GM23338 (cell line): ENCODE results near the gene CEBPG. TPM values are rescaled to one million over a fixed set of nuclear protein-coding genes. Genes with fewer than 3 reads are reported as not detected.

ENCODE experiments used
- ATAC-seq: fragments of 200-7000 bp; cut with Tn5 transposase; 3 replicates; pipeline ENCODE4 v1.9.1; 2020
- DNase-seq: peaks from one replicate; pipeline ENCODE4 v3.0.0-alpha.2; 2015; ENCODE audit warnings: low spot score
- H2AFZ ChIP-seq: fragments of 200-600 bp; sonication (generic); 2 replicates; pipeline ENCODE4 v1.8.0; 2016; ENCODE audit warnings: antibody characterized with exemption, mild to moderate bottlenecking, moderate library complexity
- H3F3A ChIP-seq: fragments of 200-600 bp; sonication (generic); replicated peaks from 2 replicates; pipeline ENCODE4 v1.8.0; 2017; ENCODE audit warnings: antibody characterized with exemption, mixed run types, low read depth
- H3K27ac ChIP-seq: fragments of 200-600 bp; sonication (generic); 2 replicates; pipeline ENCODE4 v1.6.1; 2016; ENCODE audit warnings: low read depth
- H3K27me3 ChIP-seq: fragments of 200-600 bp; sonication (generic); 2 replicates; pipeline ENCODE4 v1.8.0; 2016; ENCODE audit warnings: mild to moderate bottlenecking, mixed run types, moderate library complexity; ENCODE audit not compliant: insufficient read depth
- H3K36me3 ChIP-seq: fragments of 200-600 bp; sonication (generic); 2 replicates; pipeline ENCODE4 v1.8.0; 2016; ENCODE audit warnings: mild to moderate bottlenecking; ENCODE audit not compliant: insufficient read depth
- H3K4me1 ChIP-seq: fragments of 200-600 bp; sonication (generic); 2 replicates; pipeline ENCODE4 v1.8.0; 2016; ENCODE audit warnings: mild to moderate bottlenecking, moderate library complexity; ENCODE audit not compliant: insufficient read depth
- H3K4me2 ChIP-seq: fragments of 200-600 bp; sonication (generic); 2 replicates; pipeline ENCODE4 v1.7.1; 2017; ENCODE audit warnings: mixed run types
- H3K4me3 ChIP-seq: fragments of 200-600 bp; sonication (generic); 2 replicates; pipeline ENCODE4 v1.6.1; 2016; ENCODE audit warnings: mixed run types
- H3K79me2 ChIP-seq: fragments of 200-600 bp; sonication (generic); replicated peaks from 2 replicates; pipeline ENCODE4 v1.8.0; 2017; ENCODE audit warnings: mild to moderate bottlenecking; ENCODE audit not compliant: insufficient read depth
- H3K9me2 ChIP-seq: fragments of 200-600 bp; sonication (generic); 2 replicates; pipeline ENCODE4 v1.8.0; 2017; ENCODE audit not compliant: insufficient read depth
- H4K20me1 ChIP-seq: fragments of 200-600 bp; sonication (generic); replicated peaks from 2 replicates; pipeline ENCODE4 v1.8.0; 2017; ENCODE audit warnings: mild to moderate bottlenecking; ENCODE audit not compliant: insufficient read depth
- H3K27ac Mint-ChIP-seq: 2 replicates; pipeline ENCODE4 v1.8.0; 2020; ENCODE audit warnings: inconsistent platforms, mild to moderate bottlenecking, moderate library complexity, mixed read lengths
- H3K27me3 Mint-ChIP-seq: 3 replicates; pipeline ENCODE4 v1.8.0; 2022; ENCODE audit warnings: low read depth, mild to moderate bottlenecking, moderate library complexity, mixed read lengths, inconsistent platforms; ENCODE audit not compliant: insufficient read depth, poor library complexity
- H3K36me3 Mint-ChIP-seq: 3 replicates; pipeline ENCODE4 v1.8.0; 2021; ENCODE audit warnings: low read depth, mild to moderate bottlenecking, inconsistent platforms, moderate library complexity, mixed read lengths
- H3K4me1 Mint-ChIP-seq: 3 replicates; pipeline ENCODE4 v1.8.0; 2020; ENCODE audit warnings: mild to moderate bottlenecking, inconsistent platforms, mixed read lengths
- H3K4me3 Mint-ChIP-seq: 3 replicates; pipeline ENCODE4 v1.8.0; 2021; ENCODE audit warnings: moderate library complexity, mild to moderate bottlenecking, inconsistent platforms, mixed read lengths
- H3K9me3 Mint-ChIP-seq: 3 replicates; pipeline ENCODE4 v1.8.0; 2020; ENCODE audit warnings: moderate library complexity, mild to moderate bottlenecking, inconsistent platforms, mixed read lengths
- CREB1 ChIP-seq: fragments of 250-450 bp; sonication (Bioruptor Pico); IDR thresholded peaks from 2 replicates; pipeline ENCODE4 v1.5.0; 2020; ENCODE audit warnings: low read depth, mild to moderate bottlenecking, moderate library complexity
- CTCF ChIP-seq, 2 experiments: fragments of 200-600 bp in 1 of 2; sonication (generic) in 1 of 2; conservative IDR thresholded peaks; 2 replicates each; pipeline versions ENCODE4 v1.5.1 to v1.6.1; 2016 to 2017; ENCODE audit warnings: antibody characterized with exemption in 2 of 2, low read depth in 2 of 2, mild to moderate bottlenecking in 2 of 2, moderate library complexity in 1 of 2
- ETS1 ChIP-seq: IDR thresholded peaks from 2 replicates; pipeline ENCODE4 v1.6.1; 2016; ENCODE audit warnings: antibody characterized with exemption
- EZH2 ChIP-seq: fragments of 200-600 bp; sonication (generic); IDR thresholded peaks from one replicate; pipeline ENCODE4 v1.8.0; 2017; ENCODE audit warnings: antibody characterized with exemption, mild to moderate bottlenecking, low read depth; ENCODE audit not compliant: unreplicated experiment
- JUNB ChIP-seq: IDR thresholded peaks from one replicate; pipeline ENCODE4 v1.6.1; 2016; ENCODE audit warnings: antibody characterized with exemption; ENCODE audit not compliant: unreplicated experiment
- NANOG ChIP-seq: IDR thresholded peaks from 2 replicates; pipeline ENCODE4 v1.6.1; 2016; ENCODE audit warnings: antibody characterized with exemption, borderline replicate concordance
- STAT1 ChIP-seq: IDR thresholded peaks from one replicate; pipeline ENCODE4 v1.6.1; 2016; ENCODE audit warnings: antibody characterized with exemption; ENCODE audit not compliant: unreplicated experiment
- ZNF114 ChIP-seq: fragments of 250-450 bp; sonication (Bioruptor Pico); IDR thresholded peaks from 2 replicates; pipeline ENCODE4 v1.5.0; 2020; ENCODE audit warnings: mild to moderate bottlenecking, moderate library complexity
- polyA plus RNA-seq: library from polyadenylated mRNA; unstranded; fragments of >200 nt; fragmentation: Nextera tagmentation; extraction: Ambion mirVana; gene quantifications from 2 replicates; pipeline ENCODE4 v1.2.1, GENCODE V29; 2016
- total RNA-seq: library from RNA; depleted of rRNA; stranded (reverse); fragments of >200 nt; shearing (Covaris generic); gene quantifications from 2 replicates; pipeline ENCODE4 v1.2.3, GENCODE V29; 2014
- TF ChIP-seq, protein P1 (sequence below): fragments of 250-450 bp; sonication (Bioruptor Pico); IDR thresholded peaks from 2 replicates; pipeline ENCODE4 v1.5.0; 2020; ENCODE audit warnings: mild to moderate bottlenecking, moderate library complexity
- TF ChIP-seq, protein P2 (sequence below): IDR thresholded peaks from one replicate; pipeline ENCODE4 v1.6.1; 2018; ENCODE audit warnings: antibody characterized with exemption; ENCODE audit not compliant: unreplicated experiment

The CEBPG gene
- total and polyA plus RNA-seq, 2 experiments from 2014 or later = 25.9 to 50.2 TPM

GRCh38 chr19:33346665-33347064 lies 26.8 kb upstream of the CEBPG start:
- Mint-ChIP-seq H3K27ac (no peak overlapping the region), H3K27me3 (peaks cover 3% of the 10 kb centered on the region), H3K4me3 (no peak overlapping the region), H3K4me1 (peaks cover 5% of the 10 kb centered on the region), H3K36me3 (no peaks in the 10 kb centered on the region), H3K9me3 (no peaks in the 10 kb centered on the region)
- no peaks in the 10 kb centered on the region for H3K9me2 ChIP-seq
- no peak overlapping the region for H3K27ac ChIP-seq
- no peaks in the 10 kb centered on the region for H3K36me3 ChIP-seq
- no peak overlapping the region for H3K4me3 ChIP-seq
- no peak for ATAC-seq
- H2AFZ ChIP-seq = no peak overlapping the region
- TF ChIP-seq ZNF114 (CRISPR knock-in tag) (no peak), CTCF (conservative IDR thresholded peaks at IDR 0.05; ENCODE audit: low read depth in 2 of 2) (no peak), ETS1 (no peak), STAT1 (no peak), JUNB (no peak), EZH2 (no peak), CREB1 (CRISPR knock-in tag) (no peak), NANOG (no peak)
- TF ChIP-seq, protein P1, sequence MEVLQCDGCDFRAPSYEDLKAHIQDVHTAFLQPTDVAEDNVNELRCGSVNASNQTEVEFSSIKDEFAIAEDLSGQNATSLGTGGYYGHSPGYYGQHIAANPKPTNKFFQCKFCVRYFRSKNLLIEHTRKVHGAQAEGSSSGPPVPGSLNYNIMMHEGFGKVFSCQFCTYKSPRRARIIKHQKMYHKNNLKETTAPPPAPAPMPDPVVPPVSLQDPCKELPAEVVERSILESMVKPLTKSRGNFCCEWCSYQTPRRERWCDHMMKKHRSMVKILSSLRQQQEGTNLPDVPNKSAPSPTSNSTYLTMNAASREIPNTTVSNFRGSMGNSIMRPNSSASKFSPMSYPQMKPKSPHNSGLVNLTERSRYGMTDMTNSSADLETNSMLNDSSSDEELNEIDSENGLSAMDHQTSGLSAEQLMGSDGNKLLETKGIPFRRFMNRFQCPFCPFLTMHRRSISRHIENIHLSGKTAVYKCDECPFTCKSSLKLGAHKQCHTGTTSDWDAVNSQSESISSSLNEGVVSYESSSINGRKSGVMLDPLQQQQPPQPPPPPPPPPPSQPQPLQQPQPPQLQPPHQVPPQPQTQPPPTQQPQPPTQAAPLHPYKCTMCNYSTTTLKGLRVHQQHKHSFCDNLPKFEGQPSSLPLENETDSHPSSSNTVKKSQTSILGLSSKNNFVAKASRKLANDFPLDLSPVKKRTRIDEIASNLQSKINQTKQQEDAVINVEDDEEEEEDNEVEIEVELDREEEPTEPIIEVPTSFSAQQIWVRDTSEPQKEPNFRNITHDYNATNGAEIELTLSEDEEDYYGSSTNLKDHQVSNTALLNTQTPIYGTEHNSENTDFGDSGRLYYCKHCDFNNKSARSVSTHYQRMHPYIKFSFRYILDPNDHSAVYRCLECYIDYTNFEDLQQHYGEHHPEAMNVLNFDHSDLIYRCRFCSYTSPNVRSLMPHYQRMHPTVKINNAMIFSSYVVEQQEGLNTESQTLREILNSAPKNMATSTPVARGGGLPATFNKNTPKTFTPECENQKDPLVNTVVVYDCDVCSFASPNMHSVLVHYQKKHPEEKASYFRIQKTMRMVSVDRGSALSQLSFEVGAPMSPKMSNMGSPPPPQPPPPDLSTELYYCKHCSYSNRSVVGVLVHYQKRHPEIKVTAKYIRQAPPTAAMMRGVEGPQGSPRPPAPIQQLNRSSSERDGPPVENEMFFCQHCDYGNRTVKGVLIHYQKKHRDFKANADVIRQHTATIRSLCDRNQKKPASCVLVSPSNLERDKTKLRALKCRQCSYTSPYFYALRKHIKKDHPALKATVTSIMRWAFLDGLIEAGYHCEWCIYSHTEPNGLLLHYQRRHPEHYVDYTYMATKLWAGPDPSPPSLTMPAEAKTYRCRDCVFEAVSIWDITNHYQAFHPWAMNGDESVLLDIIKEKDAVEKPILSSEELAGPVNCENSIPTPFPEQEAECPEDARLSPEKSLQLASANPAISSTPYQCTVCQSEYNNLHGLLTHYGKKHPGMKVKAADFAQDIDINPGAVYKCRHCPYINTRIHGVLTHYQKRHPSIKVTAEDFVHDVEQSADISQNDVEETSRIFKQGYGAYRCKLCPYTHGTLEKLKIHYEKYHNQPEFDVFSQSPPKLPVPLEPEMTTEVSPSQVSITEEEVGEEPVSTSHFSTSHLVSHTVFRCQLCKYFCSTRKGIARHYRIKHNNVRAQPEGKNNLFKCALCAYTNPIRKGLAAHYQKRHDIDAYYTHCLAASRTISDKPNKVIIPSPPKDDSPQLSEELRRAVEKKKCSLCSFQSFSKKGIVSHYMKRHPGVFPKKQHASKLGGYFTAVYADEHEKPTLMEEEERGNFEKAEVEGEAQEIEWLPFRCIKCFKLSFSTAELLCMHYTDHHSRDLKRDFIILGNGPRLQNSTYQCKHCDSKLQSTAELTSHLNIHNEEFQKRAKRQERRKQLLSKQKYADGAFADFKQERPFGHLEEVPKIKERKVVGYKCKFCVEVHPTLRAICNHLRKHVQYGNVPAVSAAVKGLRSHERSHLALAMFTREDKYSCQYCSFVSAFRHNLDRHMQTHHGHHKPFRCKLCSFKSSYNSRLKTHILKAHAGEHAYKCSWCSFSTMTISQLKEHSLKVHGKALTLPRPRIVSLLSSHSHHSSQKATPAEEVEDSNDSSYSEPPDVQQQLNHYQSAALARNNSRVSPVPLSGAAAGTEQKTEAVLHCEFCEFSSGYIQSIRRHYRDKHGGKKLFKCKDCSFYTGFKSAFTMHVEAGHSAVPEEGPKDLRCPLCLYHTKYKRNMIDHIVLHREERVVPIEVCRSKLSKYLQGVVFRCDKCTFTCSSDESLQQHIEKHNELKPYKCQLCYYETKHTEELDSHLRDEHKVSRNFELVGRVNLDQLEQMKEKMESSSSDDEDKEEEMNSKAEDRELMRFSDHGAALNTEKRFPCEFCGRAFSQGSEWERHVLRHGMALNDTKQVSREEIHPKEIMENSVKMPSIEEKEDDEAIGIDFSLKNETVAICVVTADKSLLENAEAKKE (CRISPR knock-in tag) = no peak
- TF ChIP-seq, protein P2, sequence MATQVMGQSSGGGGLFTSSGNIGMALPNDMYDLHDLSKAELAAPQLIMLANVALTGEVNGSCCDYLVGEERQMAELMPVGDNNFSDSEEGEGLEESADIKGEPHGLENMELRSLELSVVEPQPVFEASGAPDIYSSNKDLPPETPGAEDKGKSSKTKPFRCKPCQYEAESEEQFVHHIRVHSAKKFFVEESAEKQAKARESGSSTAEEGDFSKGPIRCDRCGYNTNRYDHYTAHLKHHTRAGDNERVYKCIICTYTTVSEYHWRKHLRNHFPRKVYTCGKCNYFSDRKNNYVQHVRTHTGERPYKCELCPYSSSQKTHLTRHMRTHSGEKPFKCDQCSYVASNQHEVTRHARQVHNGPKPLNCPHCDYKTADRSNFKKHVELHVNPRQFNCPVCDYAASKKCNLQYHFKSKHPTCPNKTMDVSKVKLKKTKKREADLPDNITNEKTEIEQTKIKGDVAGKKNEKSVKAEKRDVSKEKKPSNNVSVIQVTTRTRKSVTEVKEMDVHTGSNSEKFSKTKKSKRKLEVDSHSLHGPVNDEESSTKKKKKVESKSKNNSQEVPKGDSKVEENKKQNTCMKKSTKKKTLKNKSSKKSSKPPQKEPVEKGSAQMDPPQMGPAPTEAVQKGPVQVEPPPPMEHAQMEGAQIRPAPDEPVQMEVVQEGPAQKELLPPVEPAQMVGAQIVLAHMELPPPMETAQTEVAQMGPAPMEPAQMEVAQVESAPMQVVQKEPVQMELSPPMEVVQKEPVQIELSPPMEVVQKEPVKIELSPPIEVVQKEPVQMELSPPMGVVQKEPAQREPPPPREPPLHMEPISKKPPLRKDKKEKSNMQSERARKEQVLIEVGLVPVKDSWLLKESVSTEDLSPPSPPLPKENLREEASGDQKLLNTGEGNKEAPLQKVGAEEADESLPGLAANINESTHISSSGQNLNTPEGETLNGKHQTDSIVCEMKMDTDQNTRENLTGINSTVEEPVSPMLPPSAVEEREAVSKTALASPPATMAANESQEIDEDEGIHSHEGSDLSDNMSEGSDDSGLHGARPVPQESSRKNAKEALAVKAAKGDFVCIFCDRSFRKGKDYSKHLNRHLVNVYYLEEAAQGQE = no peak
- DNase-seq = no peak
- H3F3A ChIP-seq = no peaks in the 10 kb centered on the region
- H3K4me2 ChIP-seq = no peak overlapping the region
- H3K27me3 ChIP-seq = no peaks in the 10 kb centered on the region
- H3K4me1 ChIP-seq = no peaks in the 10 kb centered on the region
- no peaks in the 10 kb centered on the region for H3K79me2 ChIP-seq
- no peaks in the 10 kb centered on the region for H4K20me1 ChIP-seq
